ENCODE measurements around the gene MYO5B.
A peak's percentile ranks its signal among the peaks of the same experiment; 100 is the strongest.

MYO5B gene

GRCh38 chr18:49922228-49922627 lies 272.7 kb downstream of the MYO5B start:
- H3K4me3 ChIP-seq (ENCODE audit: low read depth, low read length) = no peak overlapping the region
- no peak for TF ChIP-seq CTCF (IDR thresholded peaks at IDR 0.05; ENCODE audit: insufficient read depth, low read length, missing control alignments)
- POLR2A ChIA-PET = no interaction called here
- CTCF ChIA-PET = no interaction called here
- DNase-seq (ENCODE audit: low read depth, low spot score) = no peak

- no peak for DNase-seq (ENCODE audit: low read depth, low spot score)
- ChIA-PET CTCF (no interaction called here), POLR2A (no interaction called here)
- no peak for TF ChIP-seq CTCF (IDR thresholded peaks at IDR 0.05; ENCODE audit: insufficient read depth, low read length, missing control alignments)
- H3K4me3 ChIP-seq (ENCODE audit: low read depth, low read length) = peak overlapping the region; percentile 7; the same call in 1 of the 2 replicates
Measured at GRCh38 chr18:49921318-49921985, 273.5 kb downstream of the MYO5B start.

- H3K4me3 ChIP-seq (ENCODE audit: low read depth, low read length) = no peak overlapping the region
- DNase-seq (ENCODE audit: low read depth, low spot score) = no peak
- ChIA-PET CTCF (no interaction called here), POLR2A (no interaction called here)
- no peak for TF ChIP-seq CTCF (IDR thresholded peaks at IDR 0.05; ENCODE audit: insufficient read depth, low read length, missing control alignments)
Measured at GRCh38 chr18:49920731-49921130, 274.2 kb downstream of the MYO5B start.

- TF ChIP-seq CTCF (IDR thresholded peaks at IDR 0.05; ENCODE audit: insufficient read depth, low read length, missing control alignments) = no peak
- ChIA-PET POLR2A (no interaction called here), CTCF (no interaction called here)
- no peak overlapping the region for H3K4me3 ChIP-seq (ENCODE audit: low read depth, low read length)
- DNase-seq (ENCODE audit: low read depth, low spot score) = no peak
Measured at GRCh38 chr18:49917742-49918141, 277.2 kb downstream of the MYO5B start.

GRCh38 chr18:49915352-49915751 lies 279.6 kb downstream of the MYO5B start:
- ChIA-PET POLR2A (no interaction called here), CTCF (no interaction called here)
- H3K4me3 ChIP-seq (ENCODE audit: low read depth, low read length) = no peak overlapping the region
- no peak for DNase-seq (ENCODE audit: low read depth, low spot score)
- no peak for TF ChIP-seq CTCF (IDR thresholded peaks at IDR 0.05; ENCODE audit: insufficient read depth, low read length, missing control alignments)

- ChIA-PET CTCF (no interaction called here), POLR2A (no interaction called here)
- no peak for TF ChIP-seq CTCF (IDR thresholded peaks at IDR 0.05; ENCODE audit: insufficient read depth, low read length, missing control alignments)
- DNase-seq (ENCODE audit: low read depth, low spot score) = no peak
- H3K4me3 ChIP-seq (ENCODE audit: low read depth, low read length) = no peak overlapping the region
Measured at GRCh38 chr18:49913221-49913620, 281.7 kb downstream of the MYO5B start.
